ENCODE data around the gene SGK1. TPM values are rescaled to one million over a fixed set of nuclear protein-coding genes. Genes with fewer than 3 reads are reported as not detected.
A peak's percentile ranks its signal among the peaks of the same experiment; 100 is the strongest.

SGK1 gene
- total and polyA plus RNA-seq, 4 donors: 68.9 to 299 (median 148) TPM

DNA sequence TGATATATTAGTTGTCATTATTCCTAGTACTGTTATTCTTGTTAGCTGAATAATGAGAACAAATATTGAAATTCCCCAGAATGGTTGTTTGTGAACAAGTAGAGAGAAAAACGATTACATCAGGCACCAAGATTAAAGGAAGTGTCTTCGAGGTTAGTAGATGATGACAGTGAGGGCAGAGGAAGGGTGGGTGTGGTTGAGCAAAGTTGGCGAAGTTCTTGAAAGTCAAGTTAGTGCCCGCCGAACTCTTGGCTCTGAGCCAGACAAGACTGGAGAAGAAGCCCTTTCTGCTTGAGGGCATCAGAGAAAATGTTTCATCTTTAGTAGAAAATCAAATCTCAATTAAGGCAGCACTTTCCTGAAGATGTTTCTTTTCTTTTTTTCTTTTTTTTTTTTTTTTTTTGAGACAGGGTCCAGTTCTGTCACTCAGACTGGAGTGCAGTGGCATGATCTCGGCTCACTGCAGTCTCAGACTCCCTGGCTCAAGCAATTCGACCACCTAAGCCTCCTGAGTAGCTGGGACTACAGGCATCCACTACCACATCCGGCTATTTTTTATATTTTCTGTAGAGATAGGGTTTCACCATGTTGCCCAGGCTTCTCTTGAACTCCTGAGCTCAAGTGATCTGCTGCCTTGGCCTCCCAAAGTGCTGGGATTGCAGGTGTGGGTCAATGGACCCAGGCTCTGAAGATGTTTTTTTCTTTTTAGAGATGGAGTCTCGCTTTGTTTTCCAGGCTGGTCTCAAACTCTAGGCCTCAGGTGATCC, 77.1 kb downstream of the SGK1 start:
- H3K9me3 ChIP-seq (ENCODE audit: control insufficient read depth in 4 of 4, insufficient read depth in 3 of 4, low read length in 3 of 4): peaks cover 0 to 2% (median 0%) of the 10 kb centered on the region in 4 donors
- H3K4me3 ChIP-seq: no peak overlapping the region
- DNase-seq (no peak), ATAC-seq (ENCODE audit: insufficient read depth, low FRiP score) (peak; percentile 27)
- TF ChIP-seq, protein P1, sequence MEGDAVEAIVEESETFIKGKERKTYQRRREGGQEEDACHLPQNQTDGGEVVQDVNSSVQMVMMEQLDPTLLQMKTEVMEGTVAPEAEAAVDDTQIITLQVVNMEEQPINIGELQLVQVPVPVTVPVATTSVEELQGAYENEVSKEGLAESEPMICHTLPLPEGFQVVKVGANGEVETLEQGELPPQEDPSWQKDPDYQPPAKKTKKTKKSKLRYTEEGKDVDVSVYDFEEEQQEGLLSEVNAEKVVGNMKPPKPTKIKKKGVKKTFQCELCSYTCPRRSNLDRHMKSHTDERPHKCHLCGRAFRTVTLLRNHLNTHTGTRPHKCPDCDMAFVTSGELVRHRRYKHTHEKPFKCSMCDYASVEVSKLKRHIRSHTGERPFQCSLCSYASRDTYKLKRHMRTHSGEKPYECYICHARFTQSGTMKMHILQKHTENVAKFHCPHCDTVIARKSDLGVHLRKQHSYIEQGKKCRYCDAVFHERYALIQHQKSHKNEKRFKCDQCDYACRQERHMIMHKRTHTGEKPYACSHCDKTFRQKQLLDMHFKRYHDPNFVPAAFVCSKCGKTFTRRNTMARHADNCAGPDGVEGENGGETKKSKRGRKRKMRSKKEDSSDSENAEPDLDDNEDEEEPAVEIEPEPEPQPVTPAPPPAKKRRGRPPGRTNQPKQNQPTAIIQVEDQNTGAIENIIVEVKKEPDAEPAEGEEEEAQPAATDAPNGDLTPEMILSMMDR (IDR thresholded peaks at IDR 0.05; ENCODE audit: control extremely low read depth, extremely low read depth): no peak
- H3K27me3 ChIP-seq (ENCODE audit: control insufficient read depth in 3 of 3, insufficient read depth in 3 of 3, low read length in 2 of 3): no peaks in the 10 kb centered on the region
- H3K36me3 ChIP-seq (ENCODE audit: control insufficient read depth in 4 of 4, insufficient read depth in 4 of 4, low read length in 4 of 4): no peaks in the 10 kb centered on the region
- 48 to 54% methylated on average over 9 of the region's 9 CpGs for WGBS, 2 donors
- H3K4me1 ChIP-seq (ENCODE audit: control insufficient read depth in 5 of 5, insufficient read depth in 5 of 5, low read length in 5 of 5): peaks cover 0 to 5% (median 0%) of the 10 kb centered on the region in 5 donors
- no peak overlapping the region for H3K27ac ChIP-seq (ENCODE audit: low read depth in 1 of 2, low read length in 1 of 2)
- H3K9ac ChIP-seq (ENCODE audit: insufficient read depth in 1 of 2, low read length in 2 of 2): no peak overlapping the region

DNA sequence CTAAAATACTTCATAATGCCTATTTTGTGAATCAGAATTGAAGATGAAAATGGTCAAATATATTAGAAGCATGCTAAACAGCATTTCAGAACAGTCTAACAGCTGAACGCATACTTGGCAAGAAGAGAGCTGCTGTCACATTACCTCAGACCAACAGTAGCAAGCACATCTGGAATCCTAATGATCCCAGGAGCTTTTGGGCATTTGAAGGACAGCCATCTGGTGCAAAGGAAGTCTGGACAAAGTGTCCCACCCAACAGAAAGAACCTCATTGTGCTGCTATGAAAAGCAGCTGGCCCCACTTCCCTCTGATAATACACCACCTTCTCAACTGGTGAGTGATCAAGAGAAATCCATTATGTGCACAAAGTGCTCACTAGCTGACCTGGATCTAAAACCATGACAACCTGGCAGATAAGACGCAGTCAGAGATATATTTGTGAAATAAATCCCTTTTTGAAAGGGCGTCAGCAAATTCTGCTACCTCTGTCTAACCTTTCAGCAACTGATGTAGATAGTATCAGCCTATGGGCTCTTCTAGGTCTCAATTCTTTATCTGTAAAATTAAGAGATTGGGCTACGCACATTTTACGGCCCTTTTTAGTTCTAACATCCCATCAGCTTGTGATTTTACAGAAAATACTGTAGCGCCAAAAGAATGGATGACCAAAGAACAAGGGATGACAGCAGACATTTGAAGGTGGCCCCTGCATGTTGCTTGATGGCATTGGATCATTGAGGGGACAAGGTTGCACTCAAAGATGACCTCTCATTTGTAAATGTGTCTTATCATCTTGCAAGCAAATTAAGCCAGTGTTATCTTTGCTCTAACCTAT, 78.7 kb downstream of the SGK1 start:
- TF ChIP-seq, protein P1 (IDR thresholded peaks at IDR 0.05; ENCODE audit: control extremely low read depth, extremely low read depth): no peak
- DNase-seq (no peak), ATAC-seq (ENCODE audit: insufficient read depth, low FRiP score) (no peak)
- H3K4me1 ChIP-seq (ENCODE audit: control insufficient read depth in 5 of 5, insufficient read depth in 5 of 5, low read length in 5 of 5): peaks cover 0 to 5% (median 0%) of the 10 kb centered on the region in 5 donors
- H3K4me3 ChIP-seq: no peak overlapping the region
- H3K9ac ChIP-seq (ENCODE audit: insufficient read depth in 1 of 2, low read length in 2 of 2): no peak overlapping the region
- 62 to 72% methylated on average over 6 of the region's 6 CpGs for WGBS, 2 donors
- H3K9me3 ChIP-seq (ENCODE audit: control insufficient read depth in 4 of 4, insufficient read depth in 3 of 4, low read length in 3 of 4): peaks cover 0 to 2% (median 0%) of the 10 kb centered on the region in 4 donors
- H3K27me3 ChIP-seq (ENCODE audit: control insufficient read depth in 3 of 3, insufficient read depth in 3 of 3, low read length in 2 of 3): no peaks in the 10 kb centered on the region
- peak overlapping the region in 1 of 2 donors; percentile 14 for H3K27ac ChIP-seq (ENCODE audit: low read depth in 1 of 2, low read length in 1 of 2)
- H3K36me3 ChIP-seq (ENCODE audit: control insufficient read depth in 4 of 4, insufficient read depth in 4 of 4, low read length in 4 of 4): no peaks in the 10 kb centered on the region

DNA sequence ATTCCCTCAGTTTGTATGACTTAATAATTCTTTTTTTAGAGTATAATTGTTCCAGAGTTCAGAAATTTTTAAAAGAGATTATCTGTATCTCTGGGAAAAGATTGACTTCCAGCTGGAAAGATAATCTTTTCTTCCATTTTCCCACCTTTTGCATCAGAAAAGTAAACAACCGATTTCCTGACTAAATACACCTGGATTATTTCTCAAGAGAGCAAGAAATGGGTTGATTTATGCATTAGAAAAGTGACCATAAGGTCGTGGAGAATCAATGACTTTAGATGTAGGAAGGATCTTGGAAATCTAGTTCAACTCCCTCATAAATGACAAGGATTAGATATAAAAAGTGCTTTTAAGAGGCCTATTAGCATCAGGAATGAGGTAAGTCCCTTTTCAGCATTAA, 79.9 kb downstream of the SGK1 start:
- no peak overlapping the region for H3K9ac ChIP-seq (ENCODE audit: insufficient read depth in 1 of 2, low read length in 2 of 2)
- H3K27ac ChIP-seq (ENCODE audit: low read depth in 1 of 2, low read length in 1 of 2): no peak overlapping the region
- 79 to 87% methylated on average over 2 of the region's 2 CpGs for WGBS, 2 donors
- H3K9me3 ChIP-seq (ENCODE audit: control insufficient read depth in 4 of 4, insufficient read depth in 3 of 4, low read length in 3 of 4): peaks cover 0 to 2% (median 0%) of the 10 kb centered on the region in 4 donors
- no peak for DNase-seq
- H3K27me3 ChIP-seq (ENCODE audit: control insufficient read depth in 3 of 3, insufficient read depth in 3 of 3, low read length in 2 of 3): no peaks in the 10 kb centered on the region
- no peak for ATAC-seq (ENCODE audit: insufficient read depth, low FRiP score)
- TF ChIP-seq, protein P1 (IDR thresholded peaks at IDR 0.05; ENCODE audit: control extremely low read depth, extremely low read depth): no peak
- H3K4me1 ChIP-seq (ENCODE audit: control insufficient read depth in 5 of 5, insufficient read depth in 5 of 5, low read length in 5 of 5): peaks cover 0 to 5% (median 0%) of the 10 kb centered on the region in 5 donors
- no peaks in the 10 kb centered on the region for H3K36me3 ChIP-seq (ENCODE audit: control insufficient read depth in 4 of 4, insufficient read depth in 4 of 4, low read length in 4 of 4)
- H3K4me3 ChIP-seq: no peak overlapping the region

All from lung (tissue), 12 donors.